ENCODE results near the gene HLA-E.
A peak's percentile ranks its signal among the peaks of the same experiment; 100 is the strongest.
"Not testable (repeated sequence)": the region's sequence is repeated elsewhere in the genome, so short reads cannot be mapped to it uniquely, and the experiment has no call there.

HLA-E gene

GRCh38 chr6:30489081-30490025 lies at the start of gene HLA-E:
Gene HLA-E, plus strand, starts transcription at chr6:30489509. Its CDS starts 23 bp downstream, at chr6:30489532.
- peak; percentile 83 for DNase-seq

GRCh38 chr6:30441171-30441570 lies 48.1 kb upstream of the HLA-E start:
- no peak for DNase-seq

- no peak for DNase-seq
Measured at GRCh38 chr6:30443657-30444450, 45.5 kb upstream of the HLA-E start.

- DNase-seq = no peak
Measured at GRCh38 chr6:30444451-30444742, 44.9 kb upstream of the HLA-E start.

- no peak for DNase-seq
Measured at GRCh38 chr6:30446259-30446658, 43.0 kb upstream of the HLA-E start.

- no peak for DNase-seq
Measured at GRCh38 chr6:30447237-30447636, 42.1 kb upstream of the HLA-E start.

- DNase-seq = no peak
Measured at GRCh38 chr6:30450548-30450908, 38.8 kb upstream of the HLA-E start.

GRCh38 chr6:30450909-30451841 lies 38.1 kb upstream of the HLA-E start:
- DNase-seq = no peak

- no peak for DNase-seq
Measured at GRCh38 chr6:30452736-30453507, 36.4 kb upstream of the HLA-E start.

- no peak for DNase-seq
Measured at GRCh38 chr6:30453508-30454116, 35.7 kb upstream of the HLA-E start.

- DNase-seq = no peak
Measured at GRCh38 chr6:30459145-30459544, 30.2 kb upstream of the HLA-E start.

GRCh38 chr6:30461055-30461454 lies 28.3 kb upstream of the HLA-E start:
- no peak for DNase-seq

GRCh38 chr6:30462482-30462881 lies 26.8 kb upstream of the HLA-E start:
- no peak for DNase-seq

GRCh38 chr6:30463242-30463641 lies 26.1 kb upstream of the HLA-E start:
- no peak for DNase-seq

GRCh38 chr6:30463651-30464618 lies 25.4 kb upstream of the HLA-E start:
- DNase-seq = no peak

GRCh38 chr6:30465595-30466306 lies 23.6 kb upstream of the HLA-E start:
- no peak for DNase-seq

- no peak for DNase-seq
Measured at GRCh38 chr6:30470968-30471367, 18.3 kb upstream of the HLA-E start.

- DNase-seq = not testable (repeated sequence)
Measured at GRCh38 chr6:30475116-30475515, 14.2 kb upstream of the HLA-E start.

GRCh38 chr6:30480536-30481156 lies 8.7 kb upstream of the HLA-E start:
- DNase-seq = no peak
